Medulla oblongata (tissue), 1 donor: Measurements from ENCODE around the gene RABL2A.
"Not testable (repeated sequence)": the region's sequence is repeated elsewhere in the genome, so short reads cannot be mapped to it uniquely, and the experiment has no call there.

Experiments used
- DNase-seq: peaks from one replicate; pipeline ENCODE4 v3.0.0-alpha.2; 2015; ENCODE audit errors: extremely low spot score

RABL2A gene

DNA sequence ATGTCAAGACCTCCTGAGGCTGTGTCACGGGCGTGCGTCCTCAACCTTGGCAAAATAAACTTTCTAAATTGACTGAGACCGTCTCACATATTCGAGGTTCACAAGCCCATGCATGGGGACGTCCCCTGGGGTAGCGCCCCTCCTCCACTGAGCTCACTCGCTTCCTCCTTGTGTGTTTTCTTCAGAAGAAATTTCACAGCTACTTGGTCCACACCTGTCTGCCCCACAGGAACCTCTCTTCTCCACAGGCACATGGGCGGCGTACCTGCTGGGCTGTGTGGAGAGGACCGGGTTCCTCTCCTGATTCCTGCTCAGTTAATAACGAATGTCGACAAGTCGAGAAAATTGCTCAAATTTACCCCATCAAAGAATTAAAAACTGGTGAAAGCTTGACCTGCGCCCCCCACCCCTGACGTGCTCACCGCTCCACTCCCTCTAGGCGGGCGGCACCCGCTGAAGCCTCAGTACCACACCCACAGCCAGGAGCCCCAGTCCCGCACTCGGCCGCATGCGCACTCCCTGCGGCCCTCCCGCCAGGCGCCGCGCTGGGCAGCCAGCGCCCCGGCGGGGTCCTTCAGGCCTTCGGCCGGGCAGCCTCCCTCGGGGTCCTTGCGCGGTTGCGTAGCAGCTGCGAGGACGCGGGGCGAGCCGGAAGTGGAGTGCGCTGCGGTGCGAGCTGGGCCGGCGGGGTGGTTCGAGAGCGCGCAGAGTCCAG lies at the start of gene RABL2A:
Gene RABL2A, plus strand, starts transcription at position 651 of the 715 bp plus-strand sequence. CDS start 1,341 bp downstream, outside the sequence.
- DNase-seq, result peak; percentile 77

DNA sequence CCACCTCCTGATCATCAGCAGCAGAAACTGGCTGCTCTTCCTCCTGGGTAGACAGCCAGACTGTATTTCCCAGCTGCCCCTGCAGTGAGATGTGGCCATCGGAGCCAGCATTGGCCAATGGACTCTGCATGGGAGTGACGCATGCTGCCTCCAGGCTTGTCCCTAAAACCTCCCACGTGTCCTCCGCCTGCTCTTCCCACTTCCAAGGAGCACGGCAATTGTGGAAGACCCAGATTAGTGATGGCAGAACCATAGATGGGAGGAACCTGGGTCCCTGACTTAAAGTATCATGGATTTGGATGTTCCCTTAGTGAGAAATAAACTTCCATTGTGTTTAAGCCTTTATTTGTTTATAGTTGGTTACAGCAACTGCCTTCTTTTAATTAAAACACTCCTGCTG lies 48.6 kb upstream of the RABL2A start:
- not testable (repeated sequence) for DNase-seq

DNA sequence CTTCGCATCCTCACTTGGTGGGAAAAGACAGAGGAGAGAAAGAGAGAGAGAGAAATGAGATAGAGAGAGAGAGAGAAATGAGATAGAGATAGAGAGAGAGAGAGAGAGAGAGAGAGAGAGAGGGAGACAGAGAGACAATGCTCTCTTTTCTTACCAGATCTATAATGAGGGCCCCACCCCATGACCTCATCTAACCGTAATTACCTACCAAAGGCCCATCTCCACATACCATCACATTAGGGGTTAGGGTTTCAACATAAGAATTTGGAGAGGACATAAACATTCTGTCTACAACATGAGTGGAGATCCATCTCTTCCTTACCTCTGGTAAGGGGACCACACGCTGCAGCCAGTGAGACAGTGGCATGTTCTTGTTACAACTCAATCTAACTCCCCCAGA lies 44.6 kb upstream of the RABL2A start:
- DNase-seq, result not testable (repeated sequence)

DNA sequence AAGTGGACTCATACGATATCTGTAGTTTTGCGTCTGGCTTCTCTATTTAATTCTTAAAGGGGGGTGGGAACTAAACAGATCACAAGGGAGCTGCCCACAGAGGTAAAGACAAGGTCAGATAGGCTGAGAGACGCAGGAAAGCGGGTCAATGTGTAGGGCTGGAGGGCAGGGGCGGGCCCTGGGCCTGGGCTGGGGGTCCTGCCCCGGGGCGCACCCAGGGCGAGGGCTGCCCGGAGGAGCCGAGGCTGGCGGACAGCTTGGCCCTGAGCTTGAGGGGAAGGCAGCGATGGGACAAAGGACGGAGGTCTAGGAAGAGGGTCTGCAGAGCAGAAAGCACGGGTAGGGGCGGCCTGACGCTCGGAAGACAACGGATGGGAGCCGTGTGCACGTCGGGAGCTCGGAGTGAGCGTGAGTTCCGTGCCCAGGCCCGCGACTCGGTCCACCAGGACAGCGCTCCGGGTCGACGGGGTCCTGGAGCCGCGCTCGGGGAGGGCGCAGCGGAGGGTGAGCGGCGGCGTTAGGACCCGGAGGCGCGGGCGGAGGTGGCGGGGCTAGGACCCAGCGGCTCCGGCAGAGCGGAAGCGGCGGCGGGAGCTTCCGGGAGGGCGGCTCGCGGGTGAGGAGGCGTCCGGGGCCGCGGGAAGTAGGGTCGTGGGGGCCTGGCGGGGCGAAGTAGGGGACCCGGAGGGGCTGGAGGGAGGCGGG lies 43.4 kb upstream of the RABL2A start:
- DNase-seq, result peak; percentile 77

DNA sequence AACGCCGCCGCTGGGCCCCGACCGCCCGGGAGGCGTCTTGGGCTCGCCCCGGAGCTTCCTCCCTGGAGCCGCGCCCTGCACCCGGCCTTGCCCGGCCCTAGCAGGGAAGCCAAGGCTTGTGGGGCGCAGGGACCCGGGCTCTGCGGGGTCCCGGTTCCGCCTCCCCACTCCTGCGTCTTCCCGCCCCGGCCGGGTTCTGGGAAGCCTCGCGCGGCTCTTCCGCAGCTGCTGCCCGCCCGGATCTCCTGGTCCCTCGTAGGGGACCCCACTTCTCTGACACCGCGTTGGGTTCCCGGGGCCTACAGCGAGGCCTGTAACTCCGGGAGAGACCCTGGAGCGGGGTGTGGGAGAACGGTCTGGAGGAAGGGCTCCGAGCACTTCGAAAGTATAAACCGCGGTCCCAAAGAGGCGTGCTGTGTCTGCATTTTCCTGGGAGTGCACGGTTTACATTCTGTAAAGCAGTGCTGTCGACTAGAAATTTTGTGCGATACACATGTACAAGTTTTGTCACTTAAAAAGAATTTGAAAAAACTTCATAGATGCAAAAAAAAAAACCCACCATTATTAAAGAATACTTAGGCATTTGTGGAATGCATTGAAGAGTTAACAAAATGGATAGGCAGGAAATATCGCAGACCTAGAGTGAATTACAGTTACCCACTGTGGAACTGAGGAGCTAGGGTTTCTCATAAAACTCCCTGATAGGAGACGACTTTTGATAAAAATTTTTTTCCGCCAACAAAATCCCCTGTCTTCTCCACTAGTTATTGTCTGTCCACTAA lies 42.6 kb upstream of the RABL2A start:
- DNase-seq, result not testable (repeated sequence)

DNA sequence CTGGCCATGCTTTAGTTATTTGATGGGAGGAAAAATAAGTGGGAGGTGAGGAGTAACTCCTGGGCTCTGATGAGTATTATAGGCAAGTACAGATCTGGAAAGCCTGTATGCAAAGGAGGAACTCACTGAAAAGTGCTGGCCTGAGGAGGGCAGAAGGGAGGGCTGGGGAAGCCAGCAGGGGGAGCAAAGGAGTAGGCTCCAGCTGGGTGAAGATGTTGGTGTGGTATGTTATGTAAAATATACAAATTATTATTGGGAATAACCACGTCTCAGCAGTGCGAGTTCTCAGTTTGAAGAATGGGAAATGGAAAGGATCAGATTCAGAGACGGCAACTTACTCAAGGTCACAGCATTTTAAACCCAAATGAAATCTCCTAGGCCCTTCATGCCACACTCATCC lies 39.9 kb upstream of the RABL2A start:
- peak; percentile 28 for DNase-seq

DNA sequence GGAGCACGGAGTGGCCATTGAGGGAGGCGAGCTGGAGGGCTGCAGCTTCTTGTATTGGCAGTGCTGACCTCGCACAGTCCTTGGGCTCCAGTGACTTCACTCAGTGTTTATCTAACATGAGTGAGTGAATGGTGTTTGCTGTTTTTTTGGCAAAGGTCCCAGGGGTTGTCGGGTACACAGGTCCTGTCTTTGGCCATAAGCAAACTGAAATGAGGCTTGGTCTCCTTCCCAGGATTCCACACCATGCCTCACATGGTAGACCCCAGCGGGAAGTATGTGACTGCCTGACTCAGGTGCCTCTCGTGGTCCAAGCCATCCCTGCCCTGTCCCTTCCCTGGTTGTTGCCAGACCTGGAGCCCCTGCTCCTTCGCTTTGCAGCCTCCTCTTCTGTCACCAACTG lies 37.5 kb upstream of the RABL2A start:
- not testable (repeated sequence) for DNase-seq

DNA sequence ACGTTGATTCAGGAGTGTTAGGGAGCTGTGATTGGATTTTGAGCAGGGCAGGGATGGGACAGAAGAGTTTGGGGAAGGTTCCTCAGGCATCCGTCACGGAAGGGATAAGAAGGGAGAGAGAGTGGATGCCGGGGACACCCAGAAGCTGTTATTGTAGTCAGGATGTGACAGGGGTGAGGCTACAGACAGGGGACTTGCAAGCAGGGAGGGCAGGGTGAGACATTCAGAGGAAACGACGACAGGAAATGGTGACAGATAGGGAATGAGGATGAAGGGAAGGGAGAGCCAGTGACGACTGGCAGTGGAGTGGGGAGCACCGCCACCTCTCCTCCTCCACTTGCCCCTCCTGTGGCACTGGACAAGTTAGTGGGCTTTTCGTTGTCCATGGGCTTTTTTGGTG lies 35.1 kb upstream of the RABL2A start:
- not testable (repeated sequence) for DNase-seq

DNA sequence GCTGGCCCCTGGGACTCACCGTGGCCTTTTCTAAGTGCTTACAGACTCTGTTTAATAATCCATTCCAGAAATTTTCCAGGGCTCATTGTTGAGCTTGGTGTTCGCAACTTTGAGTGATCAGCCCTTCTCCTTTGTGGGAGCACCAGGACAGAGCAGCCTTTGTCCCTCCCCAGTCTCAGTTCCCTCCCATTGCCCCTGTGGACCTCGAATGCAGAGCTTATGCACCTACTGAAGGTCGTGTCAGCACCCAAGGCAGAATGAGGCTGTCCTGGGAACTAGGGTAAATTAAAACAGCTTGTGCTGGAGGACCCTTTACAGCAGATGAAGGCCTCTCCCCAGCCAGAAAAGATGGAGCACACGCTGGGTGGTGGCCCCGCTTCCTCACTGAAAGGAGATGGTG lies 33.8 kb upstream of the RABL2A start:
- not testable (repeated sequence) for DNase-seq

DNA sequence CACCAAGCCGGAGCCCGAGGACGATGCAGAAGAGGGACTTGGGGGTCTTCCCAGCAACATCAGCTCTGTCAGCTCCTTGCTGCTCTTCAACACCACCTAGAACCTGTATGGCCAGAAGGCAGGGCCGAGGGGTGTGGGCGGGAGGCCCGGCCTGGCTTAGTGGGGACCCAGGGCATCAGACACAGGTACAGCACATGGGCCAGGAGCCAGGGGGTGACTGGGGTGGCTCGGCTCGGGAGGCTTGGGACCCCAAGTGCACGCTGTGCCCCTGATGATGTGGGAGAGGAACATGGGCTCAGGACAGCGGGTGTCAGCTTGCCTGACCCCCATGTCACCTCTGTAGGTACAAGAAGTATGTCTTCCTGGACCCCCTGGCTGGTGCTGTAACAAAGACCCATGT lies 31.3 kb upstream of the RABL2A start:
- DNase-seq, result not testable (repeated sequence)

DNA sequence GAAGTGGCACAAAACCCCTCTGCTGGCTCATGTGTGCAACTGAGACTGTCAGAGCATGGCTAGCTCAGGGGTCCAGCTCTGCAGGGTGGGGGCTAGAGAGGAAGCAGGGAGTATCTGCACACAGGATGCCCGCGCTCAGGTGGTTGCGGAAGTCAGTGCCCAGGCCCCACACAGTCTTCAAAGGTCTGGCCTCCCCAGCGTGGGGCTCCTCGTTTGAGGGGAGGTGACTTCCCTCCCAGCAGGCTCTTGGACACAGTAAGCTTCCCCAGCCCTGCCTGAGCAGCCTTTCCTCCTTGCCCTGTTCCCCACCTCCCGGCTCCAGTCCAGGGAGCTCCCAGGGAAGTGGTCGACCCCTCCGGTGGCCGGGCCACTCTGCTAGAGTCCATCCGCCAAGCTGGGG lies 29.9 kb upstream of the RABL2A start:
- DNase-seq, result not testable (repeated sequence)

DNA sequence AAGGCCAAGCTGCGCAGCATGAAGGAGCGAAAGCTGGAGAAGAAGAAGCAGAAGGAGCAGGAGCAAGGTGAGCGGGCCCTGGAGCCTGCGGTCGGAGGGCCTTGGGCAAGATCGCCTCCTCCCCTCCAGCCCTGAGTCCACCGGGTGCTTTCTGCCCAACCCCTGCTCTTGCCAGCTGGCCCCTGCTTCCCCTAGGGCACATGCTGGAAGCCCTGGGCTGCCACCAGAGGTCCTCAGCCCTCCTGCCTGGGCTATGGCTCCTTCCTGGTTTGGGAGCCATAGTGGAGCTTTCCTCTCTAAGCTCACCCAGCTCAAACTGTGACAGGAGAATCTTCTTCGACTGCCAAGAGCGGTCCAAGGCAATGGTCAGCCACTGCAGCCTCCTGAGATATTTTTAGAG lies 29.5 kb upstream of the RABL2A start:
- DNase-seq, result not testable (repeated sequence)

DNA sequence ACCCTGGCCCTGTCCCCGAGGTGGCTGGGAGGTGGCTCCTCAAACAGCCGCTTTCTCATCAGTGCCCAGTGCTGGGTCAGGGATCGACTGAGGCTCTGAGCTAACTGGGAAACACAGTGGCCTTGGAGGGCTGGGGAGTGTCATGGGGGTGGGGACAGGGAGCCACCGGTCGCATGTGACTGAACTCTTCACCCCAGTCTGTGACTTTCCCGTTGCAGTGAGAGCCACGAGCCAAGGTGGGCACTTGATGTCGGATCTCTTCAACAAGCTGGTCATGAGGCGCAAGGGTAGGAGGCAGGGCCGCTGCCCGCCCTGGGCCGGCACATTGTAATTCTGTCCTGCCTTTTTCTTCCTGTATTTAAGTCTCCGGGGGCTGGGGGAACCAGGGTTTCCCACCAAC lies 28.9 kb upstream of the RABL2A start:
- not testable (repeated sequence) for DNase-seq

DNA sequence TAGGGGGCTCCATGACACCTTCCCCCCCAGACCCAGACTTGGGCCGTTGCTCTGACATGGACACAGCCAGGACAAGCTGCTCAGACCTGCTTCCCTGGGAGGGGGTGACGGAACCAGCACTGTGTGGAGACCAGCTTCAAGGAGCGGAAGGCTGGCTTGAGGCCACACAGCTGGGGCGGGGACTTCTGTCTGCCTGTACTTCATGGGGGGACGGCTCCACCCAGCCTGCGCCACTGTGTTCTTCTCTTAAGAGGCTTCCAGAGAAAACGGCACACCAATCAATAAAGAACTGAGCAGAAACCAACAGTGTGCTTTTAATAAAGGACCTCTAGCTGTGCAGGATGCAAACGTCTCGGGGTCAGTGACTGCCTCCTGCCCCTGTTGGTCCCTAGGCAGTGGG lies 28.3 kb upstream of the RABL2A start:
- not testable (repeated sequence) for DNase-seq

DNA sequence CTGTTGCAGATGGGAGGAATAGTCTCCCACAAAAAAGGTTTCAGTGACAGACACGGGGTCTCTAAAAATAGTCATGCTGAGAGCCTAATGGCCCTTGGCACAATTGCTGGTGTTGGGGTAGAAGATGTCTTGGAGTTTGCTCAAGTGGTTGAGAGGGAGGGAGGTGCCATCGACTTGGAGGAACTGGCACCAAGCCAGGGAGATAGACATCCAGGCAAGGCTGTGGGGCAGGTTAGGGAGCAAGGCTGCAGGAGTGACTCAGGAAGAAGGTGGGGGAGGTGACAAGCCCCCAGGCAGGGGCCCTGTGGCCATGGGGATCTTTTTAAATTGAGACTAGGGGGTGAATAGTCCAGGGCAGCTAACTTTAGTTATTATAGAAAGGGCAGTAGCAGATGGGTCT lies 27.9 kb upstream of the RABL2A start:
- not testable (repeated sequence) for DNase-seq

DNA sequence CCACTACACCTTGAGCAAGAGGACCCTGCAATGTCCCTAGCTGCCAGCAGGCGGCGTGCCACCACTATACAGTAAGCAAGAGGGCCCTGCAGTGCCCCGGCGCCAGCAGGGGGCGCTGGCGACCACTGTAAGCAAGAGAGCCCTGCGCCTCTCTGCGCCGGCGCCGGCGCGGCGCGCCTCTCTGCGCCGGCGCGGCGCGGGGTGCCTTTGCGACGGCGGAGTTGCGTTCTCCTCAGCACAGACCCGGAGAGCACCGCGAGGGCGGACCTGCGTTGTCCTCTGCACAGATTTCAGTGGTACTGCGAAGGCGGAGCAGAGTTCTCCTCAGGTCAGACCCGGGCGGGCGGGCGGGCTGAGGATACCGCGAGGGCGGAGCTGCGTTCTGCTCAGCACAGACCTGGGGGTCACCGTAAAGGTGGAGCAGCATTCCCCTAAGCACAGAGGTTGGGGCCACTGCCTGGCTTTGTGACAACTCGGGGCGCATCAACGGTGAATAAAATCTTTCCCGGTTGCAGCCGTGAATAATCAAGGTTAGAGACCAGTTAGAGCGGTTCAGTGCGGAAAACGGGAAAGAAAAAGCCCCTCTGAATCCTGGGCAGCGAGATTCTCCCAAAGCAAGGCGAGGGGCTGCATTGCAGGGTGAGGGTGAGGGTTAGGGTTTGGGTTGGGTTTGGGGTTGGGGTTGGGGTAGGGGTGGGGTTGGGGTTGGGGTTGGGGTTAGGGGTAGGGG lies 24.9 kb upstream of the RABL2A start:
- DNase-seq, result not testable (repeated sequence)

DNA sequence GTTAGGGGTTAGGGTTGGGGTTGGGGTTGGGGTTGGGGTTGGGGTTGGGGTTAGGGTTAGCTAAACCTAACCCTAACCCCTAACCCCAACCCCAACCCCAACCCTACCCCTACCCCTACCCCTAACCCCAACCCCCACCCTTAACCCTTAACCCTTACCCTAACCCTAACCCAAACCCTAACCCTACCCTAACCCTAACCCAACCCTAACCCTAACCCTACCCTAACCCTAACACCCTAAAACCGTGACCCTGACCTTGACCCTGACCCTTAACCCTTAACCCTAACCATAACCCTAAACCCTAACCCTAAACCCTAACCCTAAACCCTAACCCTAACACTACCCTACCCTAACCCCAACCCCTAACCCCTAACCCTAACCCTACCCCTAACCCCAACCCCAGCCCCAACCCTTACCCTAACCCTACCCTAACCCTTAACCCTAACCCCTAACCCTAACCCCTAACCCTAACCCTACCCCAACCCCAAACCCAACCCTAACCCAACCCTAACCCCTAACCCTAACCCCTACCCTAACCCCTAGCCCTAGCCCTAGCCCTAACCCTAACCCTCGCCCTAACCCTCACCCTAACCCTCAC lies 24.1 kb upstream of the RABL2A start:
- no peak for DNase-seq

DNA sequence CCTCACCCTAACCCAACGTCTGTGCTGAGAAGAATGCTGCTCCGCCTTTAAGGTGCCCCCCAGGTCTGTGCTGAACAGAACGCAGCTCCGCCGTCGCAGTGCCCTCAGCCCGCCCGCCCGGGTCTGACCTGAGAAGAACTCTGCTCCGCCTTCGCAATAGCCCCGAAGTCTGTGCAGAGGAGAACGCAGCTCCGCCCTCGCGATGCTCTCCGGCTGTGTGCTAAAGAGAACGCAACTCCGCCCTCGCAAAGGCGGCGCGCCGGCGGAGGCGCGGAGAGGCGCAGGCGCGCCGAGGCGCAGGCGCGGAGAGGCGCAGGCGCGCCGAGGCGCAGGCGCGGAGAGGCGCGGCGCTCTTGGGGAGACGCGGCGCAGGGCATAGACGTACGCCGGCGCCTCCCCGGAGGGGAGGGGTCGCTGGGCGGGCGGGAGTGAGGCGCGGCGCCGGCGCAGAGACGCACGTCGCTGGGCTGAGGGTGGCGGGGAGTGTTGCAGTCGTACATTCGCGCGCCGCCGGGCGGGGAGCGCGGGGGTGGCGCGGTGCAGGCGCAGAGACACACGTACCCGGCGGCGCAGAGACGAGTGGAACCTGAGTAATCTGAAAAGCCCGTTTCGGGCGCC lies 23.5 kb upstream of the RABL2A start:
- DNase-seq, result peak; percentile 80

DNA sequence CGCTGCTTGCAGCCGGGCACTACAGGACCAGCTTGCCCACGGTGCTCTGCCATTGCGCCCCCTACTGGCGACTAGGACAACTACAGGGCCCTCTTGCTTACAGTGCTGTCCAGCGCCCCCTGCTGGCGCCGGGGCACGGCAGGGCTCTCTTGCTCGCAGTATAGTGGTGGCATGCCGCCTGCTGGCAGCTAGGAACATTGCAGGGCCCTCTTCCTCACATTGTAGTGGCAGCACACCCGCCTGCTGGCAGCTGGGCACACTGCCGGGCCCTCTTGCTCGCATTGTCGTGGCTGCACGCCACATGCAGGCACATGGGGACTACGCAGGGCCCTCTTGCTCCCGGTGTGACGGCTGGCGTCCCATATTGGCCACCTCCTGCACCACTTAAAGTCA lies 23.0 kb upstream of the RABL2A start:
- DNase-seq, result peak; percentile 96

DNA sequence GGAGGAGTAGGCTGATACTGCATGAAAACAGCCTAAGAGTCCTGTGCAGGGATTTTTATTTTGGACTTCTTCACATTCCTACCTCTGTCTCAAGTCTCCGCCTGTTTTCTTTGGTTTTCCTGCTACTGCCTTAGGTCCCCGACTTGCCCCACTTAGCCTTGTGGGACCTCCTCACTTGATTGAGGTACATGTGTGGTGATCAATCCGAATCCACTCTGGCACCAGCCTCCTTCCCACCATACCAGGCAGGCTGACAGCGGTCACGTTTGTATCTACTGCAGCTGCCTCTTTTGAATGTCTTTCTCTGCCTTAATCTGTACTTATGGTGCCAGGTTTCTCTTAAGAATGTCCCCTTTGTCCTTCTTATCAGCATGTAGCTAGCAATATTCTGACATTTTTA lies 22.4 kb upstream of the RABL2A start:
- not testable (repeated sequence) for DNase-seq

DNA sequence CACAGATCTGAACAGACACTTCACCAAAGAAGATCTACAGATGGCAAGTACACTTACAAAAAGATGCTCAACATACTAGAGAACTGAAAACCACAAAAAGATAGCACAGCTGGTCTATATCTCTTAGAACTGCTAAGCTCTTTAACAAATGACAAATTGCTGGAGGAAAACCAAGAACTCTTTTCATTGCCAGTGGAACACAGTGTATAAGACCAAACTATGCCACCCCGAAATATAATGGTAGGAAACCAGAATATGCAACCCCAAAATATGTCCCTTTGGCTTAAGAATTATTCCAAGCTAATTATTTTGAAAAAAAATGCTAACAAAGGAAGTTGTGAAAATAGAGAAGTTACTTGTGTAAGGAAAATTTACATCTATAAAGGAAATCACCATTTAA lies 21.0 kb upstream of the RABL2A start:
- DNase-seq, result not testable (repeated sequence)
